Duodenal mucosa (tissue), 2 donors: ENCODE results near the gene SLC6A8.
"Not testable (repeated sequence)": the region's sequence is repeated elsewhere in the genome, so short reads cannot be mapped to it uniquely, and the experiment has no call there.

Experiments
- H3K27ac ChIP-seq: one replicate; pipeline ENCODE4 v1.7.0; 2013; ENCODE audit warnings: low read depth, low read length
- H3K27me3 ChIP-seq, 2 donors: one replicate each; pipeline ENCODE4 v1.7.0; 2013; ENCODE audit warnings: low read length in 2 of 2, control low read depth in 1 of 2; ENCODE audit not compliant: insufficient read depth in 2 of 2, control insufficient read depth in 1 of 2
- H3K36me3 ChIP-seq, 2 donors: one replicate each; pipeline ENCODE4 v1.7.0; 2013; ENCODE audit warnings: low read length in 2 of 2, control low read depth in 1 of 2; ENCODE audit not compliant: insufficient read depth in 2 of 2, control insufficient read depth in 1 of 2
- H3K4me1 ChIP-seq, 2 donors: one replicate each; pipeline ENCODE4 v1.7.0; 2013; ENCODE audit warnings: low read length in 2 of 2, control low read depth in 1 of 2; ENCODE audit not compliant: insufficient read depth in 2 of 2, control insufficient read depth in 1 of 2
- H3K4me3 ChIP-seq, 2 donors: one replicate each; pipeline ENCODE4 v1.7.0; 2013; ENCODE audit warnings: low read length in 2 of 2, low read depth in 1 of 2
- H3K9ac ChIP-seq, 2 donors: one replicate each; pipeline ENCODE4 v1.7.0; 2013; ENCODE audit warnings: low read length in 2 of 2, low read depth in 1 of 2
- H3K9me3 ChIP-seq, 2 donors: one replicate each; pipeline ENCODE4 v1.7.0; 2013; ENCODE audit warnings: low read length in 2 of 2, control low read depth in 1 of 2; ENCODE audit not compliant: control insufficient read depth in 1 of 2

The SLC6A8 gene

GRCh38 chrX:153741446-153741845, 53.7 kb downstream of the SLC6A8 start:
- Histone ChIP-seq H3K36me3 (no peaks in the 10 kb centered on the region), H3K4me3 (no peak overlapping the region), H3K4me1 (peaks cover 5 to 19% of the 10 kb centered on the region in 2 donors), H3K27me3 (no peaks in the 10 kb centered on the region), H3K9me3 (no peaks in the 10 kb centered on the region), H3K27ac (no peak overlapping the region), H3K9ac (no peak overlapping the region)

- H3K27me3 ChIP-seq, H3K4me3 ChIP-seq, H3K36me3 ChIP-seq, H3K9me3 ChIP-seq, H3K27ac ChIP-seq, H3K9ac ChIP-seq: not testable (repeated sequence)
- peaks cover 5 to 12% of the 10 kb centered on the region in 2 donors for H3K4me1 ChIP-seq
These were observed 54.4 kb downstream of the SLC6A8 start for GRCh38 chrX:153742111-153742510.

GRCh38 chrX:153742796-153743467, 55.2 kb downstream of the SLC6A8 start:
- H3K4me3 ChIP-seq, H3K9me3 ChIP-seq, H3K27me3 ChIP-seq, H3K9ac ChIP-seq, H3K36me3 ChIP-seq: not testable (repeated sequence)
- peaks cover 5 to 11% of the 10 kb centered on the region in 2 donors for H3K4me1 ChIP-seq
- peak overlapping the region; percentile 32 for H3K27ac ChIP-seq

DNA sequence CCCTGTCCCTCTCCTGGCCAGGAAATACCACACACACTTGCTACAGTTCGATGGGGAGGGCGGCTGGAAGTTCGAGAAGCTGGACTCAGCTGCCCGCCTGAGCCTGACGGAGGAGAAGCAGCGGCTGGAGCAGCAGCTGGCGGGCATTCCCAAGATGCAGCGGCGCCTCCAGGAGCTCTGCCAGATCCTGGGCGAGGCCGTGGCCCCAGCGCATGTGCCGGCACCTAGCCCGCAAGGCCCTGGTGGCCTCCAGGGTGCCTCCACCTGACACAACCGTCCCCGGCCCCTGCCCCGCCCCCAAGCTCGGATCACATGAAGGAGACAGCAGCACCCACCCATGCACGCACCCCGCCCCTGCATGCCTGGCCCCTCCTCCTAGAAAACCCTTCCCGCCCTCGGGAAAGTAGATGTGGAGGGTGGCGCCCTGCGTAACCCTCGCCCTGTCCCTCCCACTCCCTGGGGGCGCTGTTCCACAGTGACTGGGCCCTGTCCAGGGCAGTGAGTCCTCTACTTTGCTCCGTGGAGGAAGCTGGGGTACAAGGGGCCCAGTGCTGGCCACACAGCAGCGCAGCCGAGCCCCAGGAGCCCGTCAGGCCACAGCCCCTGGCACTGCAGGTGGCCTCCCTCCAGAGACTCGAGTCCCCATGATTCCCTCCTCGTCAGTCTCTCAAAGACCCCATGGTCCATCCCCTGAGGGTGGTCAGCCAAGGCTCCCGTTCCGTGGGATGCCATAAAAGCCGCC, 55.9 kb downstream of the SLC6A8 start:
- H3K4me3 ChIP-seq, H3K36me3 ChIP-seq, H3K9me3 ChIP-seq, H3K27me3 ChIP-seq: not testable (repeated sequence)
- Histone ChIP-seq H3K9ac (peak overlapping the region in 1 of 2 donors; percentile 38), H3K27ac (peak overlapping the region; percentile 32), H3K4me1 (peaks cover 5 to 11% of the 10 kb centered on the region in 2 donors)

- Histone ChIP-seq H3K27me3 (no peaks in the 10 kb centered on the region), H3K9ac (peak overlapping the region in 1 of 2 donors; percentile 38), H3K36me3 (no peaks in the 10 kb centered on the region), H3K9me3 (no peaks in the 10 kb centered on the region), H3K27ac (no peak overlapping the region), H3K4me3 (no peak overlapping the region), H3K4me1 (peaks cover 5 to 11% of the 10 kb centered on the region in 2 donors)
These were observed 56.7 kb downstream of the SLC6A8 start for GRCh38 chrX:153744210-153745066.

DNA sequence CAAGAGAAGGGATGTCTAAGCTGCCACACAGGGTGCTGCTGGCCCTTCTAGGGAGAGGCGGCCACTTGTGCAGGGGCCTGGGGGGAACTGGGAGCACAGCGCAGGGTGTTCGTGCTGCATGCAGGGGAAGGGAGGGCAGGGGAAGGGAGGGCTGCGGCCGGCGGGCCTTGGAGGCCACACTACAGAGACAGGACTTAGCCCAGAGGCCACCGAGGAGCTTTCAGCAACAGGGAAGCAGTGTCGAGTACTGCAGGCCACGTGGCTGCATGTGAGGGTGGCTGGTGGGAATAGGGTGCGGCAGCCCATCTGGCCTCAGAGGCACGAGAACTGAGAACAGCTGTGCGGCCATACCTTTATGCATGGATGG, 57.3 kb downstream of the SLC6A8 start:
- H3K27me3 ChIP-seq, H3K36me3 ChIP-seq, H3K9ac ChIP-seq, H3K27ac ChIP-seq, H3K4me3 ChIP-seq, H3K9me3 ChIP-seq: not testable (repeated sequence)
- peaks cover 4 to 10% of the 10 kb centered on the region in 2 donors for H3K4me1 ChIP-seq
